ENCODE data around the gene PCDHA1.

The PCDHA1 gene

GRCh38 chr5:140951636-140952035, 165.7 kb downstream of the PCDHA1 start:
- no peak for ATAC-seq

GRCh38 chr5:140953234-140953633, 167.3 kb downstream of the PCDHA1 start:
- TF ChIP-seq CREB5 (CRISPR knock-in tag; IDR thresholded peaks at IDR 0.05; ENCODE audit: low read depth) (no peak), GLIS3 (CRISPR knock-in tag; IDR thresholded peaks at IDR 0.05) (no peak), ZNF70 (CRISPR knock-in tag; IDR thresholded peaks at IDR 0.05) (no peak)
- ATAC-seq: no peak

More at GRCh38 chr5:140951636-140952035, 165.7 kb downstream of the PCDHA1 start:
- TF ChIP-seq ZC3H10 (CRISPR knock-in tag; IDR thresholded peaks at IDR 0.05) (no peak), BACH2 (CRISPR knock-in tag; IDR thresholded peaks at IDR 0.05; ENCODE audit: borderline replicate concordance) (no peak), PATZ1 (CRISPR knock-in tag; IDR thresholded peaks at IDR 0.05; ENCODE audit: borderline replicate concordance) (no peak), TSHZ2 (CRISPR knock-in tag; IDR thresholded peaks at IDR 0.05) (no peak), CSDC2 (CRISPR knock-in tag; IDR thresholded peaks at IDR 0.05) (no peak), CREB5 (CRISPR knock-in tag; IDR thresholded peaks at IDR 0.05; ENCODE audit: low read depth) (no peak), TCF4 (CRISPR knock-in tag; IDR thresholded peaks at IDR 0.05; ENCODE audit: borderline replicate concordance) (no peak), TOX (CRISPR knock-in tag; IDR thresholded peaks at IDR 0.05; ENCODE audit: borderline replicate concordance) (no peak), ZFP30 (CRISPR knock-in tag; IDR thresholded peaks at IDR 0.05) (no peak), ISL1 (CRISPR knock-in tag; IDR thresholded peaks at IDR 0.05) (no peak), ZFP3 (CRISPR knock-in tag; IDR thresholded peaks at IDR 0.05) (no peak), ARNTL (CRISPR knock-in tag; IDR thresholded peaks at IDR 0.05; ENCODE audit: borderline replicate concordance, low read depth) (no peak), POU6F1 (CRISPR knock-in tag; IDR thresholded peaks at IDR 0.05; ENCODE audit: borderline replicate concordance, low read depth) (no peak)

GRCh38 chr5:140962190-140962589, 176.2 kb downstream of the PCDHA1 start:
- TF ChIP-seq SNAI2 (CRISPR knock-in tag; IDR thresholded peaks at IDR 0.05): no peak
- no peak for TF ChIP-seq ZNF70 (CRISPR knock-in tag; IDR thresholded peaks at IDR 0.05)
- TF ChIP-seq OSR1 (CRISPR knock-in tag; IDR thresholded peaks at IDR 0.05): no peak
- TF ChIP-seq TOX (CRISPR knock-in tag; IDR thresholded peaks at IDR 0.05; ENCODE audit: borderline replicate concordance): no peak
- TF ChIP-seq ZNF8 (CRISPR knock-in tag; IDR thresholded peaks at IDR 0.05): no peak
- no peak for TF ChIP-seq ZNF565 (CRISPR knock-in tag; conservative IDR thresholded peaks at IDR 0.05; ENCODE audit: low read depth)
- TF ChIP-seq ZFP30 (CRISPR knock-in tag; IDR thresholded peaks at IDR 0.05): no peak
- ATAC-seq: no peak

- ATAC-seq: no peak
- no peak for TF ChIP-seq BACH2 (CRISPR knock-in tag; IDR thresholded peaks at IDR 0.05; ENCODE audit: borderline replicate concordance)
- TF ChIP-seq ZNF565 (CRISPR knock-in tag; conservative IDR thresholded peaks at IDR 0.05; ENCODE audit: low read depth): no peak
- TF ChIP-seq ESRRG (CRISPR knock-in tag; IDR thresholded peaks at IDR 0.05): no peak
- peak; percentile 86 for TF ChIP-seq ISL1 (CRISPR knock-in tag; IDR thresholded peaks at IDR 0.05)
- TF ChIP-seq ZNF8 (CRISPR knock-in tag; IDR thresholded peaks at IDR 0.05): no peak
- no peak for TF ChIP-seq ZC3H10 (CRISPR knock-in tag; IDR thresholded peaks at IDR 0.05)
Observed at GRCh38 chr5:140964356-140964755, 178.4 kb downstream of the PCDHA1 start.

Data from SK-N-SH treated with all-trans-retinoic acid at 6 μM for 48 hours (cell line).